Measurements from ENCODE around the gene RPL35.

DNA sequence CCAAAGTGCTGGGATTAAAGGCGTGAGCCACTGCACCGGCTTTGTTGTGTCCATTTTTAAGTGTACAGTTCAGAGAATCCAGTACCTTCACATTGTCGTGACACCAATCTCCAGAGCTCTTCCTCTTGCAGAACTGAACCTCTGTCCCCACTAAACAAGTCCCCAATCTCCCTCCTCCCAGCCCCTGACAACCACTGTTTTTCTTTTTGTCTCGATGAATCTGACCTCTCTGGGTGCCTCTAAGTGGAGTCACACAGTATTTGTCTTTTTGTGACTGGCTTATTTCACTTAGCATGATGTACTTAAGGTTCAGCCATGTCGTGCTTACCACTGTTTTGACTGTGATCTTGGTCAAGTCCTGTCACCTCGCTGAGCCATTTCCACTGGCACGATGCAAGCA is 6.9 kb downstream of the RPL35 start:
- TF ChIP-seq EZH2 (IDR thresholded peaks at IDR 0.05; ENCODE audit: low read length) (no peak), CTCF (optimal IDR thresholded peaks at IDR 0.05 in 1 of 3, IDR thresholded peaks at IDR 0.05 in 1 of 3, conservative IDR thresholded peaks at IDR 0.05 in 1 of 3; ENCODE audit: extremely low read depth in 1 of 3, insufficient read depth in 2 of 3, low read length in 3 of 3) (no peak)
